Fibroblast of lung (primary cell): ENCODE data around the gene SLK.

Experiments used
- CTCF ChIP-seq, 2 donors: IDR thresholded peaks in 1 of 2; conservative IDR thresholded peaks in 1 of 2; 1 replicate in 1 of 2; 2 replicates in 1 of 2; pipeline ENCODE4 v1.5.1; 2011 to 2012; ENCODE audit warnings: low read length in 2 of 2, control low read depth in 1 of 2, inconsistent platforms in 1 of 2, low read depth in 1 of 2, mild to moderate bottlenecking in 1 of 2
- EZH2 ChIP-seq: IDR thresholded peaks from 2 replicates; pipeline ENCODE4 v1.5.1; 2012; ENCODE audit warnings: low read length, control low read depth, mild to moderate bottlenecking; ENCODE audit errors: missing control alignments

GRCh38 chr10:104045151-104046089 is 78.5 kb downstream of the SLK start:
- TF ChIP-seq CTCF (conservative IDR thresholded peaks at IDR 0.05 in 1 of 2, IDR thresholded peaks at IDR 0.05 in 1 of 2; ENCODE audit: low read depth in 1 of 2, low read length in 2 of 2): peak; percentile 76 to 84
- TF ChIP-seq EZH2: no peak
